ENCODE data around the gene JADE2.

GRCh38 chr5:134509308-134510040 lies 16.0 kb upstream of the JADE2 start:
- TF ChIP-seq POLR2A (IDR thresholded peaks at IDR 0.05; ENCODE audit: extremely low read depth, insufficient read length), result no peak
- TF ChIP-seq, protein P1, sequence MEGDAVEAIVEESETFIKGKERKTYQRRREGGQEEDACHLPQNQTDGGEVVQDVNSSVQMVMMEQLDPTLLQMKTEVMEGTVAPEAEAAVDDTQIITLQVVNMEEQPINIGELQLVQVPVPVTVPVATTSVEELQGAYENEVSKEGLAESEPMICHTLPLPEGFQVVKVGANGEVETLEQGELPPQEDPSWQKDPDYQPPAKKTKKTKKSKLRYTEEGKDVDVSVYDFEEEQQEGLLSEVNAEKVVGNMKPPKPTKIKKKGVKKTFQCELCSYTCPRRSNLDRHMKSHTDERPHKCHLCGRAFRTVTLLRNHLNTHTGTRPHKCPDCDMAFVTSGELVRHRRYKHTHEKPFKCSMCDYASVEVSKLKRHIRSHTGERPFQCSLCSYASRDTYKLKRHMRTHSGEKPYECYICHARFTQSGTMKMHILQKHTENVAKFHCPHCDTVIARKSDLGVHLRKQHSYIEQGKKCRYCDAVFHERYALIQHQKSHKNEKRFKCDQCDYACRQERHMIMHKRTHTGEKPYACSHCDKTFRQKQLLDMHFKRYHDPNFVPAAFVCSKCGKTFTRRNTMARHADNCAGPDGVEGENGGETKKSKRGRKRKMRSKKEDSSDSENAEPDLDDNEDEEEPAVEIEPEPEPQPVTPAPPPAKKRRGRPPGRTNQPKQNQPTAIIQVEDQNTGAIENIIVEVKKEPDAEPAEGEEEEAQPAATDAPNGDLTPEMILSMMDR (IDR thresholded peaks at IDR 0.05; ENCODE audit: low read depth, low read length), result no peak
- TF ChIP-seq MYC (IDR thresholded peaks at IDR 0.05; ENCODE audit: low read depth, low read length), result no peak

All from NB4 (cell line).